ENCODE results near the gene PMVK. TPM values are rescaled to one million over a fixed set of nuclear protein-coding genes. Genes with fewer than 3 reads are reported as not detected.

PMVK gene
- total RNA-seq, 1 donor from 2014 or later = 11.8 TPM

GRCh38 chr1:154964359-154964758 lies 27.8 kb upstream of the PMVK start:
- DNase-seq (ENCODE audit: low read depth) = no peak
- no peak for TF ChIP-seq CTCF (conservative IDR thresholded peaks at IDR 0.05; ENCODE audit: low read depth, low read length)
- no peak overlapping the region for H3K4me3 ChIP-seq (ENCODE audit: low read depth, low read length)

- no peak for TF ChIP-seq CTCF (conservative IDR thresholded peaks at IDR 0.05; ENCODE audit: low read depth, low read length)
- DNase-seq (ENCODE audit: low read depth) = no peak
Measured at GRCh38 chr1:154963643-154964042, 27.1 kb upstream of the PMVK start.

GRCh38 chr1:154962795-154963330 lies 26.3 kb upstream of the PMVK start:
- no peak for TF ChIP-seq CTCF (conservative IDR thresholded peaks at IDR 0.05; ENCODE audit: low read depth, low read length)
- peak overlapping the region; percentile 77 for H3K4me3 ChIP-seq (ENCODE audit: low read depth, low read length)
- no peak for DNase-seq (ENCODE audit: low read depth)

More at GRCh38 chr1:154963643-154964042, 27.1 kb upstream of the PMVK start:
- H3K4me3 ChIP-seq (ENCODE audit: low read depth, low read length) = no peak overlapping the region

GRCh38 chr1:154962156-154962749 lies 25.7 kb upstream of the PMVK start:
- H3K4me3 ChIP-seq (ENCODE audit: low read depth, low read length) = peak overlapping the region; percentile 77
- no peak for DNase-seq (ENCODE audit: low read depth)
- no peak for TF ChIP-seq CTCF (conservative IDR thresholded peaks at IDR 0.05; ENCODE audit: low read depth, low read length)

- peak; percentile 35 for TF ChIP-seq CTCF (conservative IDR thresholded peaks at IDR 0.05; ENCODE audit: low read depth, low read length)
- peak within 1 kb of the TSS; percentile 77 for H3K4me3 ChIP-seq (ENCODE audit: low read depth, low read length)
- DNase-seq (ENCODE audit: low read depth) = no peak
Measured at GRCh38 chr1:154961207-154962155, 25.0 kb upstream of the PMVK start, which contains the start of gene PYGO2. Gene PYGO2 (minus strand): TSS chr1:154961782. CDS start chr1:154961576, 206 bp downstream.

GRCh38 chr1:154960446-154961136 lies 24.1 kb upstream of the PMVK start:
- DNase-seq (ENCODE audit: low read depth) = no peak
- TF ChIP-seq CTCF (conservative IDR thresholded peaks at IDR 0.05; ENCODE audit: low read depth, low read length) = no peak
- peak overlapping the region; percentile 77 for H3K4me3 ChIP-seq (ENCODE audit: low read depth, low read length)
